WI38 (cell line): ENCODE results near the gene PDGFA.

Source experiments
- H3K4me3 ChIP-seq: 2 replicates; pipeline ENCODE4 v1.5.1; 2011; ENCODE audit warnings: low read depth, mild to moderate bottlenecking, control low read depth, low read length
- CTCF ChIP-seq: IDR thresholded peaks from 2 replicates; pipeline ENCODE4 v1.5.1; 2012; ENCODE audit warnings: low read depth, mild to moderate bottlenecking, control low read depth, low read length

PDGFA gene

GRCh38 chr7:482521-483083 is 37.0 kb downstream of the PDGFA start:
- TF ChIP-seq CTCF, result no peak
- no peak overlapping the region for H3K4me3 ChIP-seq

- H3K4me3 ChIP-seq, result no peak overlapping the region
- TF ChIP-seq CTCF, result no peak
Observed at GRCh38 chr7:481219-481930, 38.3 kb downstream of the PDGFA start.

- no peak overlapping the region for H3K4me3 ChIP-seq
- no peak for TF ChIP-seq CTCF
Observed at GRCh38 chr7:480531-481218, 39.0 kb downstream of the PDGFA start.

- TF ChIP-seq CTCF, result no peak
- no peak overlapping the region for H3K4me3 ChIP-seq
Observed at GRCh38 chr7:479948-480499, 39.6 kb downstream of the PDGFA start.

- H3K4me3 ChIP-seq, result no peak overlapping the region
- TF ChIP-seq CTCF, result no peak
Observed at GRCh38 chr7:479115-479947, 40.3 kb downstream of the PDGFA start.

- no peak for TF ChIP-seq CTCF
Observed at GRCh38 chr7:477626-478220, 41.9 kb downstream of the PDGFA start.

More at GRCh38 chr7:477626-478220, 41.9 kb downstream of the PDGFA start:
- H3K4me3 ChIP-seq, result no peak overlapping the region
